Activated CD4-positive, alpha-beta memory T cell treated with anti-CD3 and anti-CD28 coated beads, Interleukin-2, amount 10 ng/mL, durations not matched to agents 7 days and 5 days (primary cell): ENCODE results near the gene CAPN12. TPM values are rescaled to one million over a fixed set of nuclear protein-coding genes. Genes with fewer than 3 reads are reported as not detected.
A peak's percentile ranks its signal among the peaks of the same experiment; 100 is the strongest.

Source experiments
- CTCF ChIA-PET: fragments of 350-600 bp; sonication (Branson Sonifier 250); formaldehyde crosslinking; loops from one replicate; lab custom pipeline; 2021; ENCODE audit warnings: antibody characterized with exemption, inconsistent platforms; lab: Charles Lee
- POLR2A ChIA-PET: fragments of 350-600 bp; sonication (Branson Sonifier 250); formaldehyde crosslinking; loops from one replicate; lab custom pipeline; 2021; ENCODE audit warnings: antibody characterized with exemption; lab: Charles Lee
- DNase-seq: peaks from one replicate; pipeline ENCODE4 v3.0.0-alpha.2; 2020
- H3K27ac Mint-ChIP-seq: one replicate; pipeline ENCODE4 v1.8.0; 2021; ENCODE audit warnings: mild to moderate bottlenecking, mixed read lengths
- H3K27me3 Mint-ChIP-seq: one replicate; pipeline ENCODE4 v1.8.0; 2021; ENCODE audit warnings: mixed read lengths
- H3K36me3 Mint-ChIP-seq: one replicate; pipeline ENCODE4 v1.8.0; 2021; ENCODE audit warnings: low read depth, mixed read lengths
- H3K4me1 Mint-ChIP-seq: one replicate; pipeline ENCODE4 v1.8.0; 2021; ENCODE audit warnings: mixed read lengths
- H3K4me3 Mint-ChIP-seq: one replicate; pipeline ENCODE4 v1.8.0; 2021; ENCODE audit warnings: mild to moderate bottlenecking, mixed read lengths
- H3K9me3 Mint-ChIP-seq: one replicate; pipeline ENCODE4 v1.8.0; 2021; ENCODE audit warnings: mixed read lengths
- total RNA-seq, 2 experiments: library from RNA; stranded (reverse); gene quantifications; one replicate each; pipeline ENCODE4 v1.2.3, GENCODE V29; 2021

CAPN12 gene
- total RNA-seq, 2 experiments from 2014 or later: 22.9 to 24.9 TPM

DNA sequence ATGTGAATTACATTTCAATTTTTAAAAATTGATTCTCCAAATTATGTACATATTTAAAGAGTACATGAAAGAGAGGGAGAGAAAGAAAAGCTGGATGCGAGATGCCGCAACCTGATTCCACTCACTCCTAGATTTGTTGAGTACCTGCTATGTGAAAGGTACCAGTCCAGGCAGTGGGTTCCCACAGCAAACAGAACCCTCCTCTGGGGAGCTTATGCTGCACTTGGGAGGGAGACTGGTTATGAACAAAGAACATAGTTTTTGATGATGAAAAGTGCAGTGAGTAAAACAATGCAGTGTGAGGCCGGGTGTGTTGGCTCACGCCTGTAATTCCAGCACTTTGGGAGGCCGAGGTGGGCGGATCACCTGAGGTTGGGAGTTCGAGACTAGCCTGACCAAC is 53.4 kb downstream of the CAPN12 start:
- CTCF ChIA-PET: interaction anchor here (1.1 to 1.5 kb wide), 3 partner anchors 16 to 176 kb away, joined by 3 to 4 read pairs (median 3); partner anchors contain the start of gene ACTN4
- H3K27ac Mint-ChIP-seq: peak overlapping the region; percentile 91
- peaks cover 60% of the 10 kb centered on the region for H3K36me3 Mint-ChIP-seq

DNA sequence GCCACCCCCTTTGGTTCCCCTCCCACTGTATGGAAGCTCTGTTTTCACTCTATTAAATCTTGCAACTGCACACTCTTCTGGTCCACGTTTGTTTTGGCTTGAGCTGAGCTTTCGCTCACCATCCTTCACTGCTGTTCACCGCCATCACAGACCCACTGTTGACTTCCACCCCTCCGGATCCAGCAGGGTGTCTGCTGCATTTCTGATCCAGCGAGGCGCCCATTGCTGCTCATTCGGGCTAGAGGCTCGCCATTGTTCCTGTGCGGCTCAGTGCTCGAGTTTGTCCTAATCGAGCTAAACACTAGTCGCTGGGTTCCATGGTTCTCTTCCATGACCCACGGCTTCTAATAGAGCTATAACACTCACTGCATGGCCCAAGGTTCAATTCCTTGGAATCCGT is 54.1 kb downstream of the CAPN12 start:
- Mint-ChIP-seq H3K4me1 (peaks cover 95% of the 10 kb centered on the region), H3K27me3 (no peaks in the 10 kb centered on the region), H3K27ac (no peak overlapping the region), H3K9me3 (no peaks in the 10 kb centered on the region), H3K4me3 (no peak overlapping the region), H3K36me3 (peaks cover 57% of the 10 kb centered on the region)
- CTCF ChIA-PET: interaction anchor here (0.9 to 1.1 kb wide), 2 partner anchors 21 to 175 kb away, joined by 3 read pairs; no protein-coding TSS in a partner anchor
- no peak for DNase-seq
- POLR2A ChIA-PET: interaction anchor here (0.5 to 4.6 kb wide), 5 partner anchors 8 to 196 kb away, joined by 3 to 18 read pairs (median 3); partner anchors contain the start of gene ACTN4

More for the DNA sequence above, 53.4 kb downstream of the CAPN12 start:
- DNase-seq: no peak
- Mint-ChIP-seq H3K27me3 (no peaks in the 10 kb centered on the region), H3K4me1 (peaks cover 95% of the 10 kb centered on the region), H3K9me3 (no peaks in the 10 kb centered on the region), H3K4me3 (no peak overlapping the region)
- POLR2A ChIA-PET: interaction anchor here (0.9 to 4.6 kb wide), 5 partner anchors 9 to 288 kb away, joined by 3 to 18 read pairs (median 4); partner anchors contain the start of genes ACTN4 and FAM98C

GRCh38 chr19:38687837-38688378 is 56.4 kb downstream of the CAPN12 start:
- Mint-ChIP-seq H3K9me3 (no peaks in the 10 kb centered on the region), H3K36me3 (peaks cover 52% of the 10 kb centered on the region), H3K27ac (no peak overlapping the region), H3K4me3 (no peak overlapping the region), H3K27me3 (no peaks in the 10 kb centered on the region), H3K4me1 (peaks cover 95% of the 10 kb centered on the region)
- DNase-seq: no peak
- ChIA-PET CTCF (interaction anchor here (0.5 to 2.0 kb wide), 3 partner anchors 15 to 278 kb away, joined by 3 to 4 read pairs (median 4); no protein-coding TSS in a partner anchor), POLR2A (no interaction called here)

GRCh38 chr19:38686530-38686888 is 57.8 kb downstream of the CAPN12 start:
- Mint-ChIP-seq H3K9me3 (peaks cover 4% of the 10 kb centered on the region), H3K27ac (peak overlapping the region; percentile 95), H3K4me1 (peaks cover 94% of the 10 kb centered on the region), H3K36me3 (peaks cover 60% of the 10 kb centered on the region), H3K27me3 (no peaks in the 10 kb centered on the region), H3K4me3 (peak overlapping the region; percentile 45)
- peak; percentile 61 for DNase-seq
- ChIA-PET CTCF (interaction anchor here (0.7 to 2.0 kb wide), 8 partner anchors 10 to 284 kb away, joined by 3 to 8 read pairs (median 5); partner anchors contain the start of genes ACTN4, FAM98C, MRPS12 and SARS2), POLR2A (interaction anchor here (0.8 to 1.6 kb wide), 5 partner anchors 10 to 129 kb away, joined by 3 to 12 read pairs (median 3); no protein-coding TSS in a partner anchor)

DNA sequence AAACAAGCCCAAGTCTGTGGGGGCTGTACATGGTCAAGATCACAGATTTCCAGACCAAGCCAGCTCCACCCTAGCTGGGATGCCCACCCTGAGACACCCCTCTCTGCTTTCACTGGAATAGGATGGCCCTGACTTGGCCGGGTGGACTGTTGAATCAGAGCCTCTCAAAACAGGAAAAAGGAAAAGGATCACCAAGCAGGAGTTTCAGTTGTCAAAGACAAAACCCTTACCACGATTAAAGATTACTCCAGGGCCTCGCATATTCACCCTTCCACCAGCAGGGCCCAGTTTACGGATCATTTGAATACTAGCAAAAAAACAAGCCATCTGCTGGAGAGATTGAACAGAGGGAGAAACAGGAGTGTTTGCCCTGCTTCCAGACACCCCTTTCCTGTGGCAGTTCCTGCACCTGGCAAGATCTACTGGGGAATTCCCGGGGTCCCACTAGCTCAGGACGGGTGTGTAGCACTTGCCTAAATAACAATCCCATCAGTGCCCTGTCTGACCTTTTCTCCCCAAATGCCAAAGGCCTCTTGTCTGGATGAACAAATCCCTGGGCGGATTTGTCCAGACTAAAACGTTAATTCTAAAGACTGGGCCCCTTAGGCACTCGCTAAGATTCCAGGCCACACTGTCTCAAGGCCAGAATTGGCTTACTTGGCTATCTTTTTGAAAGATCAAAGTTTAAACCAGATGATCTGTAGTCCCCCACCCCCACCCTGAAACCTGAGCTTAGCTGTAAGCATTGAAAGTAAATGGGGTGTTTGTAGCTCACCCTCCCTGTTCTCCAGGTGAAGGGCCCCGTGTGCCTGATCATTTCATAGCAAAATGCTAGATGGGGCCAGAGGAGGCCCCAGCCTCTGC is 58.4 kb downstream of the CAPN12 start:
- CTCF ChIA-PET: interaction anchor here (0.6 to 2.0 kb wide), 9 partner anchors 9 to 550 kb away, joined by 3 to 8 read pairs (median 5); partner anchors contain the start of genes ACTN4, FAM98C, MRPS12 and SARS2
- Mint-ChIP-seq H3K4me3 (peak overlapping the region; percentile 45), H3K27me3 (no peaks in the 10 kb centered on the region), H3K9me3 (peaks cover 4% of the 10 kb centered on the region), H3K36me3 (peaks cover 64% of the 10 kb centered on the region), H3K27ac (peak overlapping the region; percentile 95), H3K4me1 (peaks cover 94% of the 10 kb centered on the region)
- peak; percentile 42 for DNase-seq
- POLR2A ChIA-PET: interaction anchor here (0.7 to 1.6 kb wide), 6 partner anchors 9 to 128 kb away, joined by 3 to 12 read pairs (median 3); no protein-coding TSS in a partner anchor

DNA sequence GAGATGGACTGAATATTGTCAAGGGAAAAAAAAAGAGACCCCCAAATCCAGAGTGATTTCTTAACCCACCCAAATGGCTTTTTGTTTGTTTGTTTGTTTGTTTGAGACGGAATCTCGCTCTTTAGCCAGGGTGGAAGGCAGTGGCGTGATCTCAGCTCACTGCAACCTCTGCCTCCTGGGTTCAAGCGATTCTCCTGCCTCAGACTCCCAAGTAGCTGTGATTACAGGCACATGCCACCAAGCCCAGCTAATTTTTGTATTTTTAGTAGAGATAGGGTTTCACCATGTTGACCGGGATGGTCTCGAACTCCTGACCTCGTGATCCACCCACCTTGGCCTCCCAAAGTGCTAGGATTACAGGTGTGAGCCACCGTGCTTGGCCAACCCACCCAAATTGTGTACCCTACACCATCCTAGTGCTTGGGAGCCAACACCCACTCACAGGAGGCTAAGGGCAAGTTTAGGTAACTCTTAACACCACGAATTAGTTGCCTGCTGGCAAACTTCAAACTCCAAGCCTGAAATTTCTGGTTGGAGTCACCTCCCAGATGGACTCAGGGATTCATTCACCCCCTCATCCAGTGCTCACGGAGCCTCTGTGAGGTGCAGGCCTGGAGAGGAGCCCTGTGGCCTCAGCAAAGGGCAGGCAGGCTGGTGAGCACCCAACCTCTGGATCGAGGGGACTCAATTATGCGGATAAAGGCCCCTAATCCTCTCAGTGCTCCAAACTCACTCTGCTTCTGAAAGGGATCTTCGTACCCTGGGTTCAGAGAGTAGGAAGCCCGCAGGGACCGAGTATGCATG is 59.2 kb downstream of the CAPN12 start:
- Mint-ChIP-seq H3K9me3 (peaks cover 4% of the 10 kb centered on the region), H3K27me3 (no peaks in the 10 kb centered on the region), H3K27ac (peak overlapping the region; percentile 95), H3K4me1 (peaks cover 95% of the 10 kb centered on the region), H3K36me3 (peaks cover 61% of the 10 kb centered on the region), H3K4me3 (peak overlapping the region; percentile 50)
- no peak for DNase-seq
- ChIA-PET CTCF (interaction anchor here (0.8 to 2.0 kb wide), 2 partner anchors 8 to 38 kb away, joined by 4 to 8 read pairs; partner anchors contain the start of gene ACTN4), POLR2A (interaction anchor here (0.7 to 2.4 kb wide), 3 partner anchors 9 to 21 kb away, joined by 3 to 11 read pairs (median 3); no protein-coding TSS in a partner anchor)

- DNase-seq: peak; percentile 74
- peak overlapping the region; percentile 50 for H3K4me3 Mint-ChIP-seq
- peak overlapping the region; percentile 95 for H3K27ac Mint-ChIP-seq
- CTCF ChIA-PET: interaction anchor here (0.8 to 2.2 kb wide), 3 partner anchors 9 to 246 kb away, joined by 3 to 11 read pairs (median 4); partner anchors contain the start of genes MRPS12 and SARS2
- POLR2A ChIA-PET: interaction anchor here (1.0 to 4.1 kb wide), 6 partner anchors 9 to 67 kb away, joined by 3 to 34 read pairs (median 6); partner anchors contain the start of genes ACTN4 and MAP4K1
- H3K27me3 Mint-ChIP-seq: no peaks in the 10 kb centered on the region
- peaks cover 98% of the 10 kb centered on the region for H3K4me1 Mint-ChIP-seq
- H3K9me3 Mint-ChIP-seq: peaks cover 4% of the 10 kb centered on the region
- H3K36me3 Mint-ChIP-seq: peaks cover 60% of the 10 kb centered on the region
These were observed 60.0 kb downstream of the CAPN12 start for GRCh38 chr19:38684078-38684861.

DNA sequence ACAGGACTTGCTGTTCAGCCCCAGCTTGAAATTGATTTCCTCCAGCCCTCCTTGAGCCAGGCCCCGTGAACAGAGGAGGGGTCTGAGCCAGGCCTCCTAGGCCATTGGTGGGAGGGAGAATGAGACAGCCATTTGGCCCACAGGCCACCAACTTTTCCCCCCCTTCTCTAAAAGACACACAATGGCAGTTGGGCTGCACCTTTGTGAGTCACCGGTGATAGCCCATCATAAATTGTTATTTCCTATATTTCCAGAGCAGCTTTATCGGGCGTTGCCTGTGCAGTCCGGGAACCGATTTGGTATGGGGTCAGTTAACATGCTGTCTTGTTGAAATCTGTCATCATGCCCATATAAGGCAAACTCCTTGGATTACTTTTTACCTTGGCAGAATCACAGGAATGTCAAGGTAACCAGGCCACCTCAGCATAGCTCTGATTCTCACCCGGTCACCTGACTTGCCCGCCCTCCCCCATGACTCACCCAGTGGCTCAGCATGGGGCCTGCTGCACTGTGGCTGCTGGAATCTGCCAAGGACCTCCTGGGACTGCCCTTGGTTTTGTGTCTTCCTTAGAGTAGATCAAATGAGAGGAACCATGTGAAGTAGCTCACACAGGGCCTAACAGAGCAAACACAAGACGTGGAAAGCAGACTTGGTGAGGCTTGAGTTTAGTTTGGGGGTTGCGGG is 60.7 kb downstream of the CAPN12 start:
- H3K27ac Mint-ChIP-seq: peak overlapping the region; percentile 95
- H3K9me3 Mint-ChIP-seq: peaks cover 4% of the 10 kb centered on the region
- no peaks in the 10 kb centered on the region for H3K27me3 Mint-ChIP-seq
- peaks cover 98% of the 10 kb centered on the region for H3K4me1 Mint-ChIP-seq
- ChIA-PET POLR2A (interaction anchor here (1.0 to 4.1 kb wide), 9 partner anchors 10 to 66 kb away, joined by 3 to 34 read pairs (median 4); partner anchors contain the start of genes ACTN4 and MAP4K1), CTCF (interaction anchor here (1.2 to 2.2 kb wide), 3 partner anchors 10 to 247 kb away, joined by 3 to 11 read pairs (median 6); partner anchors contain the start of genes ACTN4, MRPS12 and SARS2)
- H3K36me3 Mint-ChIP-seq: peaks cover 62% of the 10 kb centered on the region
- peak; percentile 79 for DNase-seq
- H3K4me3 Mint-ChIP-seq: peak overlapping the region; percentile 22

- peaks cover 99% of the 10 kb centered on the region for H3K4me1 Mint-ChIP-seq
- H3K27me3 Mint-ChIP-seq: no peaks in the 10 kb centered on the region
- H3K36me3 Mint-ChIP-seq: peaks cover 67% of the 10 kb centered on the region
- H3K4me3 Mint-ChIP-seq: no peak overlapping the region
- ChIA-PET CTCF (interaction anchor here (1.2 to 2.2 kb wide), 3 partner anchors 11 to 248 kb away, joined by 3 to 11 read pairs (median 6); partner anchors contain the start of genes ACTN4, MRPS12 and SARS2), POLR2A (interaction anchor here (1.0 to 4.1 kb wide), 11 partner anchors 11 to 169 kb away, joined by 3 to 34 read pairs (median 3); partner anchors contain the start of genes ACTN4 and MAP4K1)
- peaks cover 4% of the 10 kb centered on the region for H3K9me3 Mint-ChIP-seq
- no peak for DNase-seq
- H3K27ac Mint-ChIP-seq: peak overlapping the region; percentile 95
These were observed 61.3 kb downstream of the CAPN12 start for GRCh38 chr19:38682872-38683392.

GRCh38 chr19:38682195-38682867 is 61.9 kb downstream of the CAPN12 start:
- H3K36me3 Mint-ChIP-seq: peaks cover 66% of the 10 kb centered on the region
- H3K27me3 Mint-ChIP-seq: no peaks in the 10 kb centered on the region
- no peak for DNase-seq
- ChIA-PET POLR2A (interaction anchor here (0.9 to 4.1 kb wide), 12 partner anchors 9 to 169 kb away, joined by 3 to 34 read pairs (median 4); partner anchors contain the start of gene ACTN4), CTCF (interaction anchor here (1.7 to 2.2 kb wide), 3 partner anchors 11 to 35 kb away, joined by 3 to 11 read pairs (median 6); partner anchors contain the start of gene ACTN4)
- no peak overlapping the region for H3K4me3 Mint-ChIP-seq
- H3K27ac Mint-ChIP-seq: peak overlapping the region; percentile 95
- H3K4me1 Mint-ChIP-seq: peaks cover 99% of the 10 kb centered on the region
- H3K9me3 Mint-ChIP-seq: peaks cover 4% of the 10 kb centered on the region
